ENCODE measurements around the gene MAPRE3. TPM values are rescaled to one million over a fixed set of nuclear protein-coding genes. Genes with fewer than 3 reads are reported as not detected.

Gene MAPRE3
- total RNA-seq, 1 experiment from 2014 or later, result 10.3 TPM

DNA sequence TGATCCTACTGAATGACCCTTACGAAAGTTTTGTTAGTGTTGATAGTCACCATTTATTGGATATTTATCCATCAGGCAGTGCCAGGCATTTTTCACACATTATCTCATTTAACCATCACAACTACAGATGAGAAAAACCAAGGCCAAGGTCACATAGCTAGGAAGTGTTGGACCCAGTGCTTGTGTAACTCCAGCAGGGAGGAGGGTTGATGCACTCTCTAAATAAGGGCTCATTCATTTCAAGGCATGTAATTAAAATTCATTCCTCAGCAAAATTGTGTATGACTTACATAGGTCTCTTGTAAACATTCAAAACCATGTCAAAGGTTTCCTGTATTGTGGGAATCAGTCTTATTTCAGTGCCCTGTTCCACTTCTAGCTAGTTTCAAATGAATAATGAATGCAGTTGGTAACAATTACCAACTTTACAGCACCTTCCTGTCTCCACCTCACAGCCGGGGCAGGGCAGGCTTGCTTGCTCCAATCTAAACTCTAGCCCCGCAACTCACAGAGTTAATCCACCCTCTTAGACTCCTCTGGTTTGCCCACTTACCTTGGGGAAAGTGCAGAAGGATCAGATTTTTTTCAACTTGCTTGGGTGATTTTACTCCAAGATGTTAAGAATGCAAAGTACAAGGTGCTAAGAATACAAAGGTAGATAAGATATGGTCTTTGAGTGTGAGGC lies 5.8 kb upstream of the MAPRE3 start:
- ATAC-seq (no peak), DNase-seq (ENCODE audit: low spot score) (no peak)
- no peaks in the 10 kb centered on the region for H3K36me3 Mint-ChIP-seq
- POLR2A ChIA-PET, result no interaction called here
- no peak overlapping the region for H3K4me3 Mint-ChIP-seq
- H3K27me3 Mint-ChIP-seq (ENCODE audit: low read depth), result peaks cover 37% of the 10 kb centered on the region
- CTCF ChIA-PET, result interaction anchor here (11.2 to 16.3 kb wide), 2 partner anchors 53 to 59 kb away, joined by 161 to 596 read pairs; no protein-coding TSS in a partner anchor
- TF ChIP-seq ESRRA (CRISPR knock-in tag; IDR thresholded peaks at IDR 0.05; ENCODE audit: borderline replicate concordance) (no peak), ZNF281 (CRISPR knock-in tag; IDR thresholded peaks at IDR 0.05) (no peak), GABPB1 (CRISPR knock-in tag; IDR thresholded peaks at IDR 0.05) (no peak), ZNF671 (CRISPR knock-in tag; IDR thresholded peaks at IDR 0.05) (no peak), ATF3 (CRISPR knock-in tag; conservative IDR thresholded peaks at IDR 0.05) (no peak), NFYB (CRISPR knock-in tag; conservative IDR thresholded peaks at IDR 0.05; ENCODE audit: low read depth) (no peak), ZNF232 (CRISPR knock-in tag; IDR thresholded peaks at IDR 0.05) (no peak), USF2 (CRISPR knock-in tag; IDR thresholded peaks at IDR 0.05) (no peak), CBFB (CRISPR knock-in tag; IDR thresholded peaks at IDR 0.05; ENCODE audit: low read depth) (no peak), ZBTB21 (CRISPR knock-in tag; IDR thresholded peaks at IDR 0.05; ENCODE audit: borderline replicate concordance) (no peak), KAT7 (CRISPR knock-in tag; IDR thresholded peaks at IDR 0.05; ENCODE audit: borderline replicate concordance) (no peak), ATF1 (CRISPR knock-in tag; IDR thresholded peaks at IDR 0.05) (no peak), JUN (CRISPR knock-in tag; IDR thresholded peaks at IDR 0.05) (no peak), TCF7 (CRISPR knock-in tag; IDR thresholded peaks at IDR 0.05; ENCODE audit: low read depth) (no peak), RELA (CRISPR knock-in tag; IDR thresholded peaks at IDR 0.05; ENCODE audit: borderline replicate concordance) (no peak), CREM (CRISPR knock-in tag; IDR thresholded peaks at IDR 0.05) (no peak), FOXJ3 (CRISPR knock-in tag; IDR thresholded peaks at IDR 0.05; ENCODE audit: borderline replicate concordance) (no peak)
- TF ChIP-seq, protein P1, sequence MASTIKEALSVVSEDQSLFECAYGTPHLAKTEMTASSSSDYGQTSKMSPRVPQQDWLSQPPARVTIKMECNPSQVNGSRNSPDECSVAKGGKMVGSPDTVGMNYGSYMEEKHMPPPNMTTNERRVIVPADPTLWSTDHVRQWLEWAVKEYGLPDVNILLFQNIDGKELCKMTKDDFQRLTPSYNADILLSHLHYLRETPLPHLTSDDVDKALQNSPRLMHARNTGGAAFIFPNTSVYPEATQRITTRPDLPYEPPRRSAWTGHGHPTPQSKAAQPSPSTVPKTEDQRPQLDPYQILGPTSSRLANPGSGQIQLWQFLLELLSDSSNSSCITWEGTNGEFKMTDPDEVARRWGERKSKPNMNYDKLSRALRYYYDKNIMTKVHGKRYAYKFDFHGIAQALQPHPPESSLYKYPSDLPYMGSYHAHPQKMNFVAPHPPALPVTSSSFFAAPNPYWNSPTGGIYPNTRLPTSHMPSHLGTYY (CRISPR knock-in tag; IDR thresholded peaks at IDR 0.05), result no peak
- TF ChIP-seq, protein P2, sequence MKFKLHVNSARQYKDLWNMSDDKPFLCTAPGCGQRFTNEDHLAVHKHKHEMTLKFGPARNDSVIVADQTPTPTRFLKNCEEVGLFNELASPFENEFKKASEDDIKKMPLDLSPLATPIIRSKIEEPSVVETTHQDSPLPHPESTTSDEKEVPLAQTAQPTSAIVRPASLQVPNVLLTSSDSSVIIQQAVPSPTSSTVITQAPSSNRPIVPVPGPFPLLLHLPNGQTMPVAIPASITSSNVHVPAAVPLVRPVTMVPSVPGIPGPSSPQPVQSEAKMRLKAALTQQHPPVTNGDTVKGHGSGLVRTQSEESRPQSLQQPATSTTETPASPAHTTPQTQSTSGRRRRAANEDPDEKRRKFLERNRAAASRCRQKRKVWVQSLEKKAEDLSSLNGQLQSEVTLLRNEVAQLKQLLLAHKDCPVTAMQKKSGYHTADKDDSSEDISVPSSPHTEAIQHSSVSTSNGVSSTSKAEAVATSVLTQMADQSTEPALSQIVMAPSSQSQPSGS (CRISPR knock-in tag; IDR thresholded peaks at IDR 0.05; ENCODE audit: borderline replicate concordance, low read depth), result no peak
- H3K4me1 Mint-ChIP-seq, result peaks cover 3% of the 10 kb centered on the region
- H3K27ac Mint-ChIP-seq, result no peak overlapping the region
- no peaks in the 10 kb centered on the region for H3K9me3 Mint-ChIP-seq

- Mint-ChIP-seq H3K27ac (no peak overlapping the region), H3K4me3 (no peak overlapping the region), H3K4me1 (peaks cover 17% of the 10 kb centered on the region), H3K27me3 (ENCODE audit: low read depth) (peaks cover 49% of the 10 kb centered on the region), H3K36me3 (no peaks in the 10 kb centered on the region), H3K9me3 (no peaks in the 10 kb centered on the region)
- DNase-seq (ENCODE audit: low spot score) (no peak), ATAC-seq (no peak)
- ChIA-PET POLR2A (no interaction called here), CTCF (interaction anchor here (1.1 to 16.3 kb wide), 6 partner anchors 25 to 122 kb away, joined by 3 to 596 read pairs (median 8); no protein-coding TSS in a partner anchor)
- TF ChIP-seq HMGA2 (CRISPR knock-in tag; IDR thresholded peaks at IDR 0.05) (no peak), FOXP4 (CRISPR knock-in tag; IDR thresholded peaks at IDR 0.05) (no peak), ZNF423 (CRISPR knock-in tag; IDR thresholded peaks at IDR 0.05) (no peak), GRHL2 (CRISPR knock-in tag; IDR thresholded peaks at IDR 0.05; ENCODE audit: insufficient replicate concordance, severe bottlenecking) (no peak), KAT7 (CRISPR knock-in tag; IDR thresholded peaks at IDR 0.05; ENCODE audit: borderline replicate concordance) (no peak), FOXK1 (CRISPR knock-in tag; IDR thresholded peaks at IDR 0.05) (no peak), ZNF138 (CRISPR knock-in tag; conservative IDR thresholded peaks at IDR 0.05) (no peak), USF2 (CRISPR knock-in tag; IDR thresholded peaks at IDR 0.05) (no peak), ESRRA (CRISPR knock-in tag; IDR thresholded peaks at IDR 0.05; ENCODE audit: borderline replicate concordance) (no peak), ZNF121 (CRISPR knock-in tag; IDR thresholded peaks at IDR 0.05) (no peak)
Observed at GRCh38 chr2:26968001-26968400, 2.4 kb upstream of the MAPRE3 start.

All from WTC11 (cell line).